ENCODE results near the gene EVX2. TPM values are rescaled to one million over a fixed set of nuclear protein-coding genes. Genes with fewer than 3 reads are reported as not detected.

The EVX2 gene
- not detected in 2 replicates for total RNA-seq (2014; rRNA removed)
- not detected for polyA plus RNA-seq (2012)

- DNase-seq (ENCODE audit: low read depth) = no peak
These were observed at the start of gene EVX2 for GRCh38 chr2:176083796-176084261. Gene EVX2, minus strand, starts transcription at chr2:176083962. Its CDS starts 186 bp downstream, at chr2:176083776.

DNA sequence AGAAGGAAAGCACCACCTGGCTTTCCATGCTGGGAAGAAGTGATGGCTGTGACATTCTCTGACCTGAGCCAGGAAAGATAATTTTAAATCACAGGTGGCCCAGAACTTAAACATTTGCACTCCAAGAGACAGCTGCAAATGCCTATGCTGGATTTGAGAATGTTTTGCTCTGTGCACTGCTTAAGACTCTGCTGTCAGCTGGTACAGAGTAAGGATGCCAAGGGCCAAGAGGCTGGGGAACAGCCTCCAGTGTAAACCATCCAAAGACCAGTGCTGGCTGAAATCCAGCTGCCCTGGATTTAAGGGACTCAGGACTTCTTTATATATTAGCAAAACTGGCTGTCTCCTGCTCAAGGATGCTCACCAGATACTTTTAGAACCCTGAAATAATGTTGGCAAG is 49.6 kb upstream of the EVX2 start:
- no peak for DNase-seq (ENCODE audit: low read depth)

- DNase-seq (ENCODE audit: low read depth) = no peak
These were observed 48.7 kb upstream of the EVX2 start for GRCh38 chr2:176132205-176133171.

GRCh38 chr2:176131848-176132158 is 48.0 kb upstream of the EVX2 start:
- DNase-seq (ENCODE audit: low read depth) = no peak

DNA sequence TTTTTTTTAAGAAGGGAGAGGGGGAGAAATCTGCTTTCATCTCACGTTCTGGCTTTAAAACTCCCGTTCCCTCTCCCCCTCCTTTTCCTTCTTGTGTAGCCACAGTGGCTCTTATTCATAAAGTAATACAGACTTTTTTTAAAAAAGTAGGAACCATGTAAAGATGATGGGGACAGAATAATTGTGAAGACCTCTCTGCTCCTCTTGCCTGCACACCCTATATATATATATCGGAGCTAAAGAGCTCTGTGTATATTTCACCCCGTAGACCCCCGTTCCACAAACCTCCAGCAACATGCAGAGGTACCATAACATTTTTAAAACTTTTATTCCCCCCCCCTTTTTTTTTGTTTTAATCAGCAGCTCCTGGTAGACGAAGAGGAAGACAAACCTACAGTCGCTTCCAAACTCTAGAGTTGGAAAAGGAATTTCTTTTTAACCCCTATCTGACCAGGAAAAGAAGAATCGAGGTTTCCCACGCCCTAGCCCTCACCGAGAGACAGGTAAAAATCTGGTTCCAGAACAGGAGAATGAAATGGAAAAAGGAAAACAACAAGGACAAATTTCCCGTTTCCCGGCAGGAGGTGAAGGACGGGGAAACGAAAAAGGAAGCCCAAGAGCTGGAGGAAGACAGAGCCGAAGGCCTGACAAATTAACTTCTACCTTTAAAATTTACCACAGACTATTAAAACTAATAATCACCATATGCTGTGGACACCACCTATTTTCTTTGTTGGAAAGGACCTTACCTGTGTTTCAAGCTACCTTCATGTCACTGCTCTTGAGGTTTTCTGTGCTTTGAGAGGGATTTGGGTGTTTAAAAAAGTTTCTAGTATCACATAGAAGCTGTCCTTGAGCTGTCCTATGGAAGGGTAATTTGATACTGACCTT is 47.4 kb upstream of the EVX2 start:
- DNase-seq (ENCODE audit: low read depth) = no peak

- no peak for DNase-seq (ENCODE audit: low read depth)
These were observed 46.6 kb upstream of the EVX2 start for GRCh38 chr2:176130147-176130956.

GRCh38 chr2:176129813-176130146 is 46.0 kb upstream of the EVX2 start:
- DNase-seq (ENCODE audit: low read depth) = no peak

- peak; percentile 46 for DNase-seq (ENCODE audit: low read depth)
These were observed 45.4 kb upstream of the EVX2 start, which contains the start of gene HOXD8 for GRCh38 chr2:176128982-176129796. Gene HOXD8, plus strand, starts transcription at chr2:176129705. Its CDS starts 662 bp downstream, at chr2:176130367.

GRCh38 chr2:176128172-176128981 is 44.6 kb upstream of the EVX2 start:
- no peak for DNase-seq (ENCODE audit: low read depth)

DNA sequence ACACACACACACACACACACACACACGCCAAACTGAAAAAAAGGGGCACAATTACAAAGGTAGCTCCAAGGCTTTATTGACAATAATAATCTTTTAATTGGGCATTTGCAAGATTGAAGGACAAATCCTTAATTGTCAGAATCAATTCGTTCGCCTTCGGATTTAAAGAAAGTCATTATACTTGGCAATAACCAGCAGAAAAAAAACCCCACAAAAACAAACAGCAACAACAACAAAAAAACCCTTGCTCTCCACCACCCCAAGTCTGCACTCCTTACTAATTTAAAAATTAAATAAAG is 44.0 kb upstream of the EVX2 start:
- no peak for DNase-seq (ENCODE audit: low read depth)

GRCh38 chr2:176126929-176127773 is 43.4 kb upstream of the EVX2 start:
- peak; percentile 47 for DNase-seq (ENCODE audit: low read depth)

DNA sequence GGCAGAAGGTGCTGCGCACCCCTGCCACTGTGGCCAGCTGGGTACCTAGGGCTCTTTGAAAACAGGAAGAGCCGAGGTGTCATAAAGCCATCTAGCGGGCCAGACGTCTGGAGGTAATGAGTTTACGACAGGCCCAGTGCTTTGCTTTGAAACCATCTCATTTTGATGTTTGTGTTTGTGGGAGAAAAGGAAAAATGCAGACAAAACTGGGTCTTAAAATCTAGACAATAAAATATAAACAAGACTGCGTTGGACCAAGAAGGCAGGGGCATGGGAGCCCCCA is 42.0 kb upstream of the EVX2 start:
- no peak for DNase-seq (ENCODE audit: low read depth)

- no peak for DNase-seq (ENCODE audit: low read depth)
These were observed 41.4 kb upstream of the EVX2 start for GRCh38 chr2:176124947-176125771.

DNA sequence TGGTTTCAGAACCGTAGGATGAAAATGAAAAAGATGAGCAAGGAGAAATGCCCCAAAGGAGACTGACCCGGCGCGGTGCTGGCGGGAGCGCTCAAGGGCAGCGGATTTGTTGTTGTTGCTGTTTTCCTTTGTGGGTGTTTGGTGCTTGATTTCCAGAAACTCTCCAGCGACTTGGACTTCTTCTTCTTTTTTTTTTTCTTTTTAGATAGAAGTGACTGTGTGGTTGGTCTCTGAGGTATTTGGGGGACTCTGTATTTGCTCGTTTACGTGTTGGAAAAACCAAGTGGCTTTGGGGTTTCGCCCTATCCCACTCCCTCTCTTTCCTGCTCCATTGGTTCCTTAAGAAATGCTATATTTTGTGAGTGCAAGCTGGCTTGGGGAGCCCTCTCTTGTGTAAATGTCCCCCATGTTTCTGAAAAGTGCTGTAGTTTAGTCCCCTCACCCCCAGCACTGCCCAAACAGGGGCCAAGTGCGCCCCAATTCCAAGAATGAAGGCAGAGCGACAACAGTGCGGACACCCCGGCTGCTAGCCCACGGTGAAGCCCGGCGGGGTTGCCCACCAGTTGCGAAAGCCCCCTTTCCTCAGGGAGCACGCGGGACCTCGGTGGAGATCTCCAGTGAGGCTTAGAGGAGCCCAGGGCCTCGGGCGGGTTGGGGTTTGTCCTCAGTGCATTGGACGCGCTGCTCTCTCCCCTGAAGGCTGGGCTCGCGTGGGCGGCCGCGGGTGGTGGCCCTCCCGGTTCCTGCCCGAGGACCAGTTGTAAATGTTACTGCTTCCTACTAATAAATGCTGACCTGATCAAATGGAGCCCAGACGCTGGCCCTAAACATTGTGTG is 40.6 kb upstream of the EVX2 start:
- no peak for DNase-seq (ENCODE audit: low read depth)

DNA sequence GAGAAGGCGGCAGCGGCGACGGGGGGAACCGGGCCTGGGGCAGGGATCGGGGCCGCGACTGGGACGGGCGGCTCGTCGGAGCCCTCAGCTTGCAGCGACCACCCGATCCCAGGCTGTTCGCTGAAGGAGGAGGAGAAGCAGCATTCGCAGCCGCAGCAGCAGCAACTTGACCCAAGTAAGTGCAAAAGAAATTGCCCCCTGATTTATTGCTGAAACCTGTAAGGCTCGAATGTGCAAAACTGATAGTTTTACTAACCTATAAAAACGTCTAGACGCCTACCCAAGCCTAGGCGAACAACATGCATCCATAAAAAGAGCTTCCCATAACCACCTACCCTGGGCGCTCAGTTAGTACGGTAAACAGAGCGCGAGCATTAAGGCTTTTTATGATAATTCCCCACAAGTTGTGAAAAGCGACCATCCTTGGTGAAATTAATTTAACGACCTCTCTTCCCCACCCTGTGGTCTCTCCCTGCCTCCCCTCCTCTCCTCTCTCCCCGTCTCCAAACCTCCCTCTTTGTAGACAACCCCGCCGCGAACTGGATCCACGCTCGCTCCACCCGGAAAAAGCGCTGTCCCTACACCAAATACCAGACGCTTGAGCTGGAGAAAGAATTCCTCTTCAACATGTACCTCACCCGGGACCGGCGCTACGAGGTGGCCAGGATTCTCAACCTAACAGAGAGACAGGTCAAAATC is 39.8 kb upstream of the EVX2 start:
- DNase-seq (ENCODE audit: low read depth) = no peak

DNA sequence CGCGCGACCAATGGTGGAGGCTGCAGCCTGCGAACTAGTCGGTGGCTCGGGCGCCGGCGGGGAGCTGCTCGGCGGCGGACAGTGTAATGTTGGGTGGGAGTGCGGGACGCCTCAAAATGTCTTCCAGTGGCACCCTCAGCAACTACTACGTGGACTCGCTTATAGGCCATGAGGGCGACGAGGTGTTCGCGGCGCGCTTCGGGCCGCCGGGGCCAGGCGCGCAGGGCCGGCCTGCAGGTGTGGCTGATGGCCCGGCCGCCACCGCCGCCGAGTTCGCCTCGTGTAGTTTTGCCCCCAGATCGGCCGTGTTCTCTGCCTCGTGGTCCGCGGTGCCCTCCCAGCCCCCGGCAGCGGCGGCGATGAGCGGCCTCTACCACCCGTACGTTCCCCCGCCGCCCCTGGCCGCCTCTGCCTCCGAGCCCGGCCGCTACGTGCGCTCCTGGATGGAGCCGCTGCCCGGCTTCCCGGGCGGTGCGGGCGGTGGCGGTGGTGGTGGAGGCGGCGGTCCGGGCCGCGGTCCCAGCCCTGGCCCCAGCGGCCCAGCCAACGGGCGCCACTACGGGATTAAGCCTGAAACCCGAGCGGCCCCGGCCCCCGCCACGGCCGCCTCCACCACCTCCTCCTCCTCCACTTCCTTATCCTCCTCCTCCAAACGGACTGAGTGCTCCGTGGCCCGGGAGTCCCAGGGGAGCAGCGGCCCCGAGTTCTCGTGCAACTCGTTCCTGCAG is 39.1 kb upstream of the EVX2 start, which contains the start of gene HOXD9:
TSS of gene HOXD9 (plus strand) at position 37 of the 728 bp plus-strand sequence. CDS start at position 87, 50 bp downstream.
- no peak for DNase-seq (ENCODE audit: low read depth)
